WTC11 (cell line): ENCODE results near the gene BAIAP2L1. TPM values are rescaled to one million over a fixed set of nuclear protein-coding genes. Genes with fewer than 3 reads are reported as not detected.

ENCODE experiments used
- ATAC-seq: fragments of 200-7000 bp; cut with Tn5 transposase; 2 replicates; pipeline ENCODE4 v1.10.0; 2021; ENCODE audit warnings: mild to moderate bottlenecking, moderate library complexity
- CTCF ChIA-PET: fragments of 300-600 bp; sonication (Branson Sonifier 250); formaldehyde crosslinking; loops from one replicate; lab custom pipeline; 2021; ENCODE audit warnings: antibody characterized with exemption; lab: Charles Lee
- POLR2A ChIA-PET: fragments of 350-600 bp; sonication (Branson Sonifier 250); formaldehyde crosslinking; loops from one replicate; lab custom pipeline; 2021; ENCODE audit warnings: antibody characterized with exemption; lab: Charles Lee
- DNase-seq: peaks from one replicate; pipeline ENCODE4 v3.0.0; 2021; ENCODE audit warnings: low spot score
- H3K27ac Mint-ChIP-seq: 2 replicates; pipeline ENCODE4 v1.8.0; 2021; ENCODE audit warnings: mixed read lengths
- H3K27me3 Mint-ChIP-seq: 2 replicates; pipeline ENCODE4 v1.8.0; 2021; ENCODE audit warnings: low read depth, mild to moderate bottlenecking, moderate library complexity, mixed read lengths
- H3K36me3 Mint-ChIP-seq: 2 replicates; pipeline ENCODE4 v1.8.0; 2021; ENCODE audit warnings: mixed read lengths
- H3K4me1 Mint-ChIP-seq: 2 replicates; pipeline ENCODE4 v1.8.0; 2022; ENCODE audit warnings: mixed read lengths
- H3K4me3 Mint-ChIP-seq: 2 replicates; pipeline ENCODE4 v1.8.0; 2021; ENCODE audit warnings: mild to moderate bottlenecking, moderate library complexity, mixed read lengths
- H3K9me3 Mint-ChIP-seq: 2 replicates; pipeline ENCODE4 v1.8.0; 2021; ENCODE audit warnings: mixed read lengths
- ATF3 ChIP-seq: sonication (generic); formaldehyde crosslinking; conservative IDR thresholded peaks from 2 replicates; pipeline ENCODE4 v1.8.1; 2022; ENCODE audit warnings: mild to moderate bottlenecking, missing genetic modification reagents
- ATF6 ChIP-seq: sonication (generic); formaldehyde crosslinking; IDR thresholded peaks from 2 replicates; pipeline ENCODE4 v1.8.1; 2023; ENCODE audit warnings: mild to moderate bottlenecking, missing genetic modification reagents
- CREB1 ChIP-seq: sonication (generic); formaldehyde crosslinking; IDR thresholded peaks from 2 replicates; pipeline ENCODE4 v1.8.0; 2023; ENCODE audit warnings: mild to moderate bottlenecking, missing genetic modification reagents
- ERG ChIP-seq: fragments of 250-450 bp; sonication (Bioruptor Pico); IDR thresholded peaks from 2 replicates; pipeline ENCODE4 v1.8.0; 2021; ENCODE audit warnings: mild to moderate bottlenecking
- GABPB1 ChIP-seq: sonication (generic); formaldehyde crosslinking; IDR thresholded peaks from 2 replicates; pipeline ENCODE4 v1.8.1; 2023; ENCODE audit warnings: mild to moderate bottlenecking, missing genetic modification reagents
- JAZF1 ChIP-seq: fragments of 250-450 bp; sonication (Bioruptor Pico); IDR thresholded peaks from 2 replicates; pipeline ENCODE4 v1.9.0; 2021; ENCODE audit warnings: moderate library complexity, mild to moderate bottlenecking, inconsistent platforms
- RORB ChIP-seq: fragments of 250-450 bp; sonication (Bioruptor Pico); IDR thresholded peaks from 2 replicates; pipeline ENCODE4 v1.9.0; 2021; ENCODE audit warnings: mild to moderate bottlenecking
- ZMAT4 ChIP-seq: fragments of 250-450 bp; sonication (Bioruptor Pico); IDR thresholded peaks from 2 replicates; pipeline ENCODE4 v1.9.0; 2021; ENCODE audit warnings: mild to moderate bottlenecking
- ZNF263 ChIP-seq: sonication (generic); formaldehyde crosslinking; IDR thresholded peaks from 2 replicates; pipeline ENCODE4 v1.8.1; 2022; ENCODE audit warnings: low read depth, mild to moderate bottlenecking, moderate library complexity, missing genetic modification reagents
- ZNF396 ChIP-seq: fragments of 250-450 bp; sonication (Bioruptor Pico); IDR thresholded peaks from 2 replicates; pipeline ENCODE4 v1.8.0; 2021; ENCODE audit warnings: mild to moderate bottlenecking, moderate library complexity, borderline replicate concordance
- ZNF532 ChIP-seq: fragments of 250-450 bp; sonication (Bioruptor Pico); IDR thresholded peaks from 2 replicates; pipeline ENCODE4 v1.9.0; 2021; ENCODE audit warnings: mild to moderate bottlenecking, borderline replicate concordance
- ZNF671 ChIP-seq: fragments of 250-450 bp; sonication (Bioruptor Pico); IDR thresholded peaks from 2 replicates; pipeline ENCODE4 v1.8.0; 2021; ENCODE audit warnings: mild to moderate bottlenecking
- total RNA-seq: library from RNA; stranded (reverse); gene quantifications from 3 replicates; pipeline ENCODE4 v1.2.3, GENCODE V29; 2021
- TF ChIP-seq, protein P1 (sequence below): fragments of 250-450 bp; sonication (Bioruptor Pico); IDR thresholded peaks from 2 replicates; pipeline ENCODE4 v2.1.2; 2022; ENCODE audit warnings: mild to moderate bottlenecking, moderate library complexity
- TF ChIP-seq, protein P2 (sequence below): fragments of 250-450 bp; sonication (Bioruptor Pico); conservative IDR thresholded peaks from 2 replicates; pipeline ENCODE4 v1.9.0; 2021; ENCODE audit warnings: mild to moderate bottlenecking

Gene BAIAP2L1
- total RNA-seq, 1 experiment from 2014 or later: 37.5 TPM

DNA sequence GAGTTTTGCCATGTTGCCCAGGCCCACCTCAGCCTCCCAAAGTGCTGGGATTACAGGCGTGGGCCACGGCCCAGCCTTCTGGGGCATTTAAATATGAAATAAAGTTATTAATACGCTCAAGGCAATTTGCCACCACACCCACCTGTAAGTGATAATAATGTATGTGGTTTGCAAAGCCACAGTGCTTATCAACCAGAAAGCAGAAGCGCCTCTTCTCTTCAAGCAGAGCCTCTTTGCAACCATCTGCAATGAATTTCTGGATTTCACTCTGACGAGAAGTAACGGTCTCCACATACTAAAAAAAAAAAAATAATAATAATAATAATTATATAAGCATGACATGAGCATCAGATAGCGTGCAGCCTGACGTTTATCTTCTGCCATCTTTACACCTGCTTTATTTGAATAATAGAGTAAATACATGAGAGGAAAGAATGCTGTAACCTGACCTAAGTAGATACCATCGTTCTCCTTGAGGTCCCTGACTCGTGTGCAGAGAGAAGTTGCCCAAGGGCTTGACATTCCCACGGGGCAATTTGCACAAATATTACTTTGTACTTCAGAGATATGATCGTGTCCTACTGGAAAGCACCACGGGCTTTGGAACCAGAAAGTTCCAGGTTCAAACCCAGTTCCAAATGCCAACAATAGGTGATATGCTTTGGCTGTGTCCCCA is 85.4 kb downstream of the BAIAP2L1 start:
- no peak for TF ChIP-seq ZNF396
- TF ChIP-seq ZNF263 (CRISPR knock-in tag): no peak
- TF ChIP-seq ZNF671: no peak
- TF ChIP-seq ZMAT4 (CRISPR knock-in tag): no peak
- TF ChIP-seq, protein P1, sequence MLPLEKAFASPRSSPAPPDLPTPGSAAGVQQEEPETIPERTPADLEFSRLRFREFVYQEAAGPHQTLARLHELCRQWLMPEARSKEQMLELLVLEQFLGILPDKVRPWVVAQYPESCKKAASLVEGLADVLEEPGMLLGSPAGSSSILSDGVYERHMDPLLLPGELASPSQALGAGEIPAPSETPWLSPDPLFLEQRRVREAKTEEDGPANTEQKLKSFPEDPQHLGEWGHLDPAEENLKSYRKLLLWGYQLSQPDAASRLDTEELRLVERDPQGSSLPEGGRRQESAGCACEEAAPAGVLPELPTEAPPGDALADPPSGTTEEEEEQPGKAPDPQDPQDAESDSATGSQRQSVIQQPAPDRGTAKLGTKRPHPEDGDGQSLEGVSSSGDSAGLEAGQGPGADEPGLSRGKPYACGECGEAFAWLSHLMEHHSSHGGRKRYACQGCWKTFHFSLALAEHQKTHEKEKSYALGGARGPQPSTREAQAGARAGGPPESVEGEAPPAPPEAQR (CRISPR knock-in tag): no peak
- TF ChIP-seq GABPB1 (CRISPR knock-in tag): no peak
- TF ChIP-seq ZNF532: no peak
- TF ChIP-seq ERG: no peak
- TF ChIP-seq ATF3 (CRISPR knock-in tag): no peak
- TF ChIP-seq JAZF1 (CRISPR knock-in tag): no peak
- TF ChIP-seq, protein P2, sequence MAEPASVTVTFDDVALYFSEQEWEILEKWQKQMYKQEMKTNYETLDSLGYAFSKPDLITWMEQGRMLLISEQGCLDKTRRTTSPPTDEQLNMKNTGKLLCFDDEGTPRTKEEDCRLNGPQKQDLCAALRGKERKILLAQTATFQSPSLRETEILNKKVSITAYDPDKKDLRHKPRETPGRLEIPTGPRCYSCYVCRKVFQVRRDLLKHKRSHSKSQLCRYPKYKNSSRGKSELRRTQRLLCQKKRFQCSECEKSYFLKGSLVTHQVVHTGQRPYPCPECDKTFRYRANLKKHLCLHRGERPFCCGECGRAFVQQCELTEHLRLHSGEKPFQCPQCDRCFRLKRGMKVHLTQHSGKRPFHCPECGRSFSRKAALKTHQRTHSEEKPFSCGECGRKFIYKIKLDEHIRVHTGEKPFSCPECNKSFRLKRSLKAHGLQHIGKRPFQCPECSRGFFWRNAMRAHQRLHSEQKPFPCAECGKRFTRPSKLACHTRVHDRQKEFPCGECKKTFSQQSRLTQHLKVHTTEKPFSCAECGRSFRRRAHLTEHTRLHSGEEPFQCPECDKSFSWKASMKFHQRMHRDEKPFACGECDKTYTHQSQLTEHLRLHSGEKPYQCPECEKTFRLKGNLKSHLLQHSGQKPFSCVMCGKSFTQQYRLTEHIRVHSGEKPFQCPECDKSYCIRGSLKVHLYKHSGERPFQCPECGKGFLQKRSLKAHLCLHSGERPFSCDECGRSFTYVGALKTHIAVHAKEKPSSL (CRISPR knock-in tag): no peak
- TF ChIP-seq ATF6: no peak
- no peak for TF ChIP-seq RORB
- TF ChIP-seq CREB1 (CRISPR knock-in tag): no peak
- no peak for DNase-seq
- Mint-ChIP-seq H3K36me3 (peaks cover 56% of the 10 kb centered on the region), H3K4me1 (no peaks in the 10 kb centered on the region), H3K9me3 (peaks cover 26% of the 10 kb centered on the region), H3K27me3 (no peaks in the 10 kb centered on the region), H3K27ac (no peak overlapping the region), H3K4me3 (no peak overlapping the region)
- no peak for ATAC-seq
- ChIA-PET POLR2A (no interaction called here), CTCF (interaction anchor here (0.6 kb wide), 1 partner anchor 105 kb away, joined by 3 read pairs; no protein-coding TSS in a partner anchor)
